HepG2 (cell line): ENCODE data around the gene DTYMK. TPM values are rescaled to one million over a fixed set of nuclear protein-coding genes. Genes with fewer than 3 reads are reported as not detected.

ENCODE experiments used
- BORCS8-MEF2B ChIP-seq: sonication (generic); formaldehyde crosslinking; IDR thresholded peaks from 2 replicates; pipeline ENCODE4 v1.8.0; 2022; ENCODE audit warnings: mild to moderate bottlenecking, missing genetic modification reagents
- CEBPB ChIP-seq: IDR thresholded peaks from 2 replicates; pipeline ENCODE4 v1.6.1; 2011; ENCODE audit warnings: low read depth, low read length, improper control_type of control experiment, borderline replicate concordance
- HHEX ChIP-seq: IDR thresholded peaks from 2 replicates; pipeline ENCODE4 v1.6.1; 2016; ENCODE audit warnings: control low read depth
- MED1 ChIP-seq: sonication (generic); formaldehyde crosslinking; IDR thresholded peaks from 2 replicates; pipeline ENCODE4 v1.4.0; 2020; ENCODE audit warnings: missing genetic modification reagents
- MIER3 ChIP-seq: IDR thresholded peaks from 2 replicates; pipeline ENCODE4 v1.6.1; 2016; ENCODE audit warnings: missing compliant biosample characterization, borderline replicate concordance
- NFKB2 ChIP-seq: sonication (generic); formaldehyde crosslinking; IDR thresholded peaks from 2 replicates; pipeline ENCODE4 v1.4.0; 2020; ENCODE audit warnings: missing genetic modification reagents, borderline replicate concordance
- PAX8 ChIP-seq: sonication (generic); formaldehyde crosslinking; IDR thresholded peaks from 2 replicates; pipeline ENCODE4 v1.8.0; 2022; ENCODE audit warnings: mild to moderate bottlenecking, missing genetic modification reagents, borderline replicate concordance
- PHF8 ChIP-seq: sonication (generic); formaldehyde crosslinking; IDR thresholded peaks from 2 replicates; pipeline ENCODE4 v1.5.0; 2020; ENCODE audit warnings: missing genetic modification reagents
- POLR2AphosphoS5 ChIP-seq: IDR thresholded peaks from 2 replicates; pipeline ENCODE4 v1.6.1; 2012; ENCODE audit warnings: low read depth, low read length
- RAD21 ChIP-seq: fragments of 450-650 bp; formaldehyde crosslinking; IDR thresholded peaks from 2 replicates; pipeline ENCODE4 v1.5.0; 2020; ENCODE audit warnings: mild to moderate bottlenecking
- SOX13 ChIP-seq, 3 experiments: fragments of 450-650 bp in 1 of 3; sonication (generic) in 1 of 3; formaldehyde crosslinking in 1 of 3; IDR thresholded peaks in 2 of 3; conservative IDR thresholded peaks in 1 of 3; 2 replicates each; pipeline versions ENCODE4 v1.5.0 to v1.6.1; 2016 to 2020; ENCODE audit warnings: antibody characterized with exemption in 1 of 3, mild to moderate bottlenecking in 1 of 3, missing compliant biosample characterization in 1 of 3, missing genetic modification reagents in 1 of 3, moderate library complexity in 1 of 3
- ZEB1 ChIP-seq: IDR thresholded peaks from 2 replicates; pipeline ENCODE4 v1.6.1; 2012; ENCODE audit warnings: mild to moderate bottlenecking, low read depth, inconsistent platforms; ENCODE audit not compliant: insufficient replicate concordance
- ZNF124 ChIP-seq: sonication (generic); formaldehyde crosslinking; IDR thresholded peaks from 2 replicates; pipeline ENCODE4 v1.4.0; 2020; ENCODE audit warnings: missing genetic modification reagents
- ZNF34 ChIP-seq: sonication (generic); formaldehyde crosslinking; IDR thresholded peaks from 2 replicates; pipeline ENCODE4 v1.4.0; 2020; ENCODE audit warnings: mild to moderate bottlenecking, missing genetic modification reagents, borderline replicate concordance
- ZNF547 ChIP-seq: sonication (generic); formaldehyde crosslinking; IDR thresholded peaks from 2 replicates; pipeline ENCODE4 v1.5.1; 2020; ENCODE audit warnings: mild to moderate bottlenecking, missing genetic modification reagents
- ZNF549 ChIP-seq: sonication (generic); formaldehyde crosslinking; IDR thresholded peaks from 2 replicates; pipeline ENCODE4 v1.5.0; 2020; ENCODE audit warnings: missing genetic modification reagents
- ZNF572 ChIP-seq: sonication (generic); formaldehyde crosslinking; IDR thresholded peaks from 2 replicates; pipeline ENCODE4 v1.5.1; 2020; ENCODE audit warnings: mild to moderate bottlenecking, missing genetic modification reagents
- ZNF775 ChIP-seq: sonication (generic); formaldehyde crosslinking; IDR thresholded peaks from 2 replicates; pipeline ENCODE4 v1.4.0; 2020; ENCODE audit warnings: missing genetic modification reagents, mild to moderate bottlenecking, moderate library complexity, borderline replicate concordance
- ZNF83 ChIP-seq: sonication (generic); formaldehyde crosslinking; IDR thresholded peaks from 2 replicates; pipeline ENCODE4 v1.4.0; 2020; ENCODE audit warnings: missing genetic modification reagents, mild to moderate bottlenecking, borderline replicate concordance
- polyA plus RNA-seq, 8 experiments: library from polyadenylated mRNA; depleted of rRNA in 3 of 8; stranded (reverse) in 7 of 8; unstranded in 1 of 8; fragments of >200 nt; fragmentation: Illumina TruSeq in 4 of 8; extraction: Trizol in 4 of 8; gene quantifications; 2 replicates each; pipeline versions ENCODE4 v1.2.1 to v1.2.3, GENCODE V29; 2011 to 2016; ENCODE audit warnings: low read depth in 4 of 8, missing spikeins in 1 of 8, mixed read lengths in 1 of 8; ENCODE audit not compliant: insufficient read depth in 1 of 8
- total RNA-seq, 5 experiments: library from RNA; depleted of rRNA; stranded (reverse); fragments of >200 nt; fragmentation: Illumina TruSeq; extraction: Trizol; gene quantifications; 2 replicates each; pipeline ENCODE4 v1.2.3, GENCODE V29; 2016; ENCODE audit warnings: low read depth in 1 of 5
- TF ChIP-seq, protein P1 (sequence below): IDR thresholded peaks from 2 replicates; pipeline ENCODE4 v1.6.1; 2016; ENCODE audit warnings: mild to moderate bottlenecking
- TF ChIP-seq, protein P2 (sequence below): sonication (generic); formaldehyde crosslinking; IDR thresholded peaks from 2 replicates; pipeline ENCODE4 v1.5.0; 2020; ENCODE audit warnings: missing genetic modification reagents
- TF ChIP-seq, protein P3 (sequence below): IDR thresholded peaks from 2 replicates; pipeline ENCODE4 v1.6.1; 2016; ENCODE audit warnings: low read depth, control low read depth
- TF ChIP-seq, protein P4 (sequence below): sonication (generic); formaldehyde crosslinking; IDR thresholded peaks from 2 replicates; pipeline ENCODE4 v1.4.0; 2020; ENCODE audit warnings: mild to moderate bottlenecking, missing genetic modification reagents
- TF ChIP-seq, protein P5 (sequence below): sonication (generic); formaldehyde crosslinking; IDR thresholded peaks from 2 replicates; pipeline ENCODE4 v1.5.1; 2020; ENCODE audit warnings: missing genetic modification reagents, mild to moderate bottlenecking, borderline replicate concordance

The DTYMK gene
- total and polyA plus RNA-seq, 2 of the 13 experiments (the other 11 are each of a cell fraction or from before 2014, with no cell fraction given) = 57.5 to 134 TPM

DNA sequence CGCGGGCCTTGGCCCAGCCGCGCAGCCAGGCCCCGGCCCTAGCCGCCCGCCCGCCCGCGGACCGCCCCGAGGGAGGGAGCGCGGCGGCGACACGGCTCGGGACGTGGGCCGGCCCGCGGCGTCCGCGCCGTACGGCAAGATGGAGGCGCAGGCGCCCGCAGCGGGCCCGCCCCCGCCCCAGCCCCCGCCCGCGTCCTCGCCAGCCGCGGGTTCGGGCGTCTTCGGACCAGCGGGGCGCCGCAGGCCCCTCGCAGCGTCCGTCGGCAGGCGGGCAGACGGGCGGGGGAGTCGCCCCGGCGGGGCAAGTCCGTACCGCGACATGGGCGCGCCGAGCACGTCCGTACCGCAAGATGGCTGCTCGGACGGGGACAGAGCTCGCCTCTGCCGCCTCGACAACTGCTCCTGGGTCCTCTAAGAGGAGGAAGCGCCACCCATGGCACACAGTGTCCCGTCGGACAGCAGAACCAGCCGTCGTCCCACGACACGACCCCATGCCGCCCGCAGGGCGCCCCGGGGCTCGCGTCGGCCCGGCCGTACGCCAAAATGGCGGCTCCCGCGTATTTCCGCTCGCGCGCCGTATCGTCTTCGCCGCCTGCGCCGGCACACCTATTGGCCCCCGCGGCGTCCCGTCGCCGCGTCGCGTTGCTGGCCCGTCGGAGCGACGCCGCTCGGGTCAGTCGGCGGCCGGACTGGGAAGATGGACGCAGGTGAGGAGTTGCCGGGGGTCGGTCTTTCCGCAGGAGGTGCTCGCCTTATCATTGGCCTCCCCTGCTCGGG lies 49.4 kb downstream of the DTYMK start, which contains the start of the genes ATG4B and THAP4 (continued):
- TF ChIP-seq BORCS8-MEF2B (peak; percentile 90), ZNF34 (CRISPR knock-in tag) (peak; percentile 90; the same call in 1 of the 2 replicates), PHF8 (CRISPR knock-in tag) (peak; percentile 84), ZNF775 (no peak), HHEX (CRISPR knock-in tag) (0 out of 2 replicates have a peak, but pooled peaks have one; percentile 24), CEBPB (no peak), MED1 (peak; percentile 88), ZEB1 (no peak), PAX8 (CRISPR knock-in tag) (0 out of 2 replicates have a peak, but pooled peaks have one; percentile 78), ZNF124 (no peak), ZNF83 (CRISPR knock-in tag) (peak; percentile 49; the same call in 1 of the 2 replicates), ZNF547 (CRISPR knock-in tag) (peak; percentile 92), NFKB2 (CRISPR knock-in tag) (peak; percentile 78; the same call in 1 of the 2 replicates), MIER3 (CRISPR knock-in tag) (peak; percentile 91; the same call in 1 of the 2 replicates), SOX13 (IDR thresholded peaks at IDR 0.05) (no peak), SOX13 (CRISPR knock-in tag; conservative IDR thresholded peaks at IDR 0.05 in 1 of 2, IDR thresholded peaks at IDR 0.05 in 1 of 2) (peak; percentile 60 to 92; a peak in 3 of 4 replicates), RAD21 (CRISPR knock-in tag) (peak; percentile 68), ZNF549 (CRISPR knock-in tag) (0 out of 2 replicates have a peak, but pooled peaks have one; percentile 14), POLR2AphosphoS5 (peak; percentile 91), ZNF572 (CRISPR knock-in tag) (no peak)
- TF ChIP-seq, protein P1, sequence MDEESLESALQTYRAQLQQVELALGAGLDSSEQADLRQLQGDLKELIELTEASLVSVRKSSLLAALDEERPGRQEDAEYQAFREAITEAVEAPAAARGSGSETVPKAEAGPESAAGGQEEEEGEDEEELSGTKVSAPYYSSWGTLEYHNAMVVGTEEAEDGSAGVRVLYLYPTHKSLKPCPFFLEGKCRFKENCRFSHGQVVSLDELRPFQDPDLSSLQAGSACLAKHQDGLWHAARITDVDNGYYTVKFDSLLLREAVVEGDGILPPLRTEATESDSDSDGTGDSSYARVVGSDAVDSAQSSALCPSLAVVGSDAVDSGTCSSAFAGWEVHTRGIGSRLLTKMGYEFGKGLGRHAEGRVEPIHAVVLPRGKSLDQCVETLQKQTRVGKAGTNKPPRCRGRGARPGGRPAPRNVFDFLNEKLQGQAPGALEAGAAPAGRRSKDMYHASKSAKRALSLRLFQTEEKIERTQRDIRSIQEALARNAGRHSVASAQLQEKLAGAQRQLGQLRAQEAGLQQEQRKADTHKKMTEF (CRISPR knock-in tag) = peak; percentile 92
- TF ChIP-seq, protein P2, sequence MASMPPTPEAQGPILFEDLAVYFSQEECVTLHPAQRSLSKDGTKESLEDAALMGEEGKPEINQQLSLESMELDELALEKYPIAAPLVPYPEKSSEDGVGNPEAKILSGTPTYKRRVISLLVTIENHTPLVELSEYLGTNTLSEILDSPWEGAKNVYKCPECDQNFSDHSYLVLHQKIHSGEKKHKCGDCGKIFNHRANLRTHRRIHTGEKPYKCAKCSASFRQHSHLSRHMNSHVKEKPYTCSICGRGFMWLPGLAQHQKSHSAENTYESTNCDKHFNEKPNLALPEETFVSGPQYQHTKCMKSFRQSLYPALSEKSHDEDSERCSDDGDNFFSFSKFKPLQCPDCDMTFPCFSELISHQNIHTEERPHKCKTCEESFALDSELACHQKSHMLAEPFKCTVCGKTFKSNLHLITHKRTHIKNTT = no peak
- TF ChIP-seq, protein P3, sequence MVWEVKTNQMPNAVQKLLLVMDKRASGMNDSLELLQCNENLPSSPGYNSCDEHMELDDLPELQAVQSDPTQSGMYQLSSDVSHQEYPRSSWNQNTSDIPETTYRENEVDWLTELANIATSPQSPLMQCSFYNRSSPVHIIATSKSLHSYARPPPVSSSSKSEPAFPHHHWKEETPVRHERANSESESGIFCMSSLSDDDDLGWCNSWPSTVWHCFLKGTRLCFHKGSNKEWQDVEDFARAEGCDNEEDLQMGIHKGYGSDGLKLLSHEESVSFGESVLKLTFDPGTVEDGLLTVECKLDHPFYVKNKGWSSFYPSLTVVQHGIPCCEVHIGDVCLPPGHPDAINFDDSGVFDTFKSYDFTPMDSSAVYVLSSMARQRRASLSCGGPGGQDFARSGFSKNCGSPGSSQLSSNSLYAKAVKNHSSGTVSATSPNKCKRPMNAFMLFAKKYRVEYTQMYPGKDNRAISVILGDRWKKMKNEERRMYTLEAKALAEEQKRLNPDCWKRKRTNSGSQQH = peak; percentile 96
- TF ChIP-seq, protein P4, sequence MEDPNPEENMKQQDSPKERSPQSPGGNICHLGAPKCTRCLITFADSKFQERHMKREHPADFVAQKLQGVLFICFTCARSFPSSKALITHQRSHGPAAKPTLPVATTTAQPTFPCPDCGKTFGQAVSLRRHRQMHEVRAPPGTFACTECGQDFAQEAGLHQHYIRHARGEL (CRISPR knock-in tag) = no peak
- TF ChIP-seq, protein P5, sequence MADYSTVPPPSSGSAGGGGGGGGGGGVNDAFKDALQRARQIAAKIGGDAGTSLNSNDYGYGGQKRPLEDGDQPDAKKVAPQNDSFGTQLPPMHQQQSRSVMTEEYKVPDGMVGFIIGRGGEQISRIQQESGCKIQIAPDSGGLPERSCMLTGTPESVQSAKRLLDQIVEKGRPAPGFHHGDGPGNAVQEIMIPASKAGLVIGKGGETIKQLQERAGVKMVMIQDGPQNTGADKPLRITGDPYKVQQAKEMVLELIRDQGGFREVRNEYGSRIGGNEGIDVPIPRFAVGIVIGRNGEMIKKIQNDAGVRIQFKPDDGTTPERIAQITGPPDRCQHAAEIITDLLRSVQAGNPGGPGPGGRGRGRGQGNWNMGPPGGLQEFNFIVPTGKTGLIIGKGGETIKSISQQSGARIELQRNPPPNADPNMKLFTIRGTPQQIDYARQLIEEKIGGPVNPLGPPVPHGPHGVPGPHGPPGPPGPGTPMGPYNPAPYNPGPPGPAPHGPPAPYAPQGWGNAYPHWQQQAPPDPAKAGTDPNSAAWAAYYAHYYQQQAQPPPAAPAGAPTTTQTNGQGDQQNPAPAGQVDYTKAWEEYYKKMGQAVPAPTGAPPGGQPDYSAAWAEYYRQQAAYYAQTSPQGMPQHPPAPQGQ (CRISPR knock-in tag) = no peak
